IMR-90 (cell line): Measurements from ENCODE around the gene HUS1B. TPM values are rescaled to one million over a fixed set of nuclear protein-coding genes. Genes with fewer than 3 reads are reported as not detected.
A peak's percentile ranks its signal among the peaks of the same experiment; 100 is the strongest.

Experiments used
- ATAC-seq: fragments of 200-7000 bp; cut with Tn5 transposase; 2 replicates; pipeline ENCODE4 v1.9.1; 2020; ENCODE audit warnings: low read depth, mild to moderate bottlenecking, moderate library complexity
- BruUV-seq: library from RNA; stranded (reverse); fragments of 400-500 nt; replicated peaks from 2 replicates; lab custom pipeline; 2021; lab: Mats Ljungman, UMichigan
- CTCF ChIA-PET: fragments of 300-600 bp; formaldehyde crosslinking; extraction: SDS; loops from one replicate; lab custom pipeline; 2021; ENCODE audit warnings: antibody characterized with exemption; lab: Yijun Ruan, JAX
- POLR2A ChIA-PET: fragments of 300-600 bp; sonication (Branson Sonifier 250); formaldehyde crosslinking; loops from one replicate; lab custom pipeline; 2022; ENCODE audit warnings: antibody characterized with exemption; ENCODE audit not compliant: unreplicated experiment; lab: Charles Lee
- DNase-seq: peaks from one replicate; pipeline ENCODE4 v3.0.0; 2013
- H2AFZ ChIP-seq: replicated peaks from 2 replicates; pipeline ENCODE3; 2013; ENCODE audit warnings: low read length, mild to moderate bottlenecking; ENCODE audit not compliant: poor library complexity
- H2AK5ac ChIP-seq: 2 replicates; pipeline ENCODE4 v1.6.1; 2013; ENCODE audit warnings: low read depth, low read length, inconsistent platforms
- H2AK9ac ChIP-seq: replicated peaks from 2 replicates; pipeline ENCODE3; 2013; ENCODE audit warnings: mild to moderate bottlenecking, low read depth, low read length, moderate library complexity; ENCODE audit not compliant: poor library complexity
- H2BK120ac ChIP-seq: 2 replicates; pipeline ENCODE4 v1.6.1; 2013; ENCODE audit warnings: low read depth, low read length, inconsistent platforms
- H2BK15ac ChIP-seq: 3 replicates; pipeline ENCODE4 v1.6.1; 2013; ENCODE audit warnings: low read depth, low read length, inconsistent platforms
- H2BK20ac ChIP-seq: 2 replicates; pipeline ENCODE4 v1.6.1; 2013; ENCODE audit warnings: low read depth, mild to moderate bottlenecking, inconsistent platforms, low read length, moderate library complexity
- H2BK5ac ChIP-seq: 2 replicates; pipeline ENCODE4 v1.6.1; 2013; ENCODE audit warnings: mild to moderate bottlenecking, low read depth, low read length, inconsistent platforms; ENCODE audit not compliant: poor library complexity, severe bottlenecking
- H3K14ac ChIP-seq: replicated peaks from 2 replicates; pipeline ENCODE4 v1.6.1; 2013; ENCODE audit warnings: low read depth, low read length, inconsistent platforms
- H3K18ac ChIP-seq: 2 replicates; pipeline ENCODE4 v1.6.1; 2013; ENCODE audit warnings: low read depth, low read length, control low read depth
- H3K23ac ChIP-seq: 2 replicates; pipeline ENCODE4 v1.6.1; 2013; ENCODE audit warnings: low read depth, low read length, inconsistent platforms
- H3K27ac ChIP-seq: 2 replicates; pipeline ENCODE4 v1.5.1; 2013; ENCODE audit warnings: mild to moderate bottlenecking, control low read depth, low read length; ENCODE audit not compliant: insufficient read depth
- H3K27me3 ChIP-seq: 2 replicates; pipeline ENCODE4 v1.6.1; 2013; ENCODE audit warnings: low read length; ENCODE audit not compliant: control insufficient read depth, insufficient read depth
- H3K36me3 ChIP-seq: 2 replicates; pipeline ENCODE4 v1.6.1; 2013; ENCODE audit warnings: low read length, mixed read lengths; ENCODE audit not compliant: control insufficient read depth, insufficient read depth
- H3K4ac ChIP-seq: 2 replicates; pipeline ENCODE4 v1.6.1; 2013; ENCODE audit warnings: low read depth, low read length, inconsistent platforms
- H3K4me1 ChIP-seq: 2 replicates; pipeline ENCODE4 v1.6.1; 2013; ENCODE audit warnings: low read length, mixed read lengths; ENCODE audit not compliant: control insufficient read depth, insufficient read depth
- H3K4me2 ChIP-seq: 2 replicates; pipeline ENCODE4 v1.6.1; 2013; ENCODE audit warnings: low read depth, mild to moderate bottlenecking, control low read depth, low read length, moderate library complexity
- H3K4me3 ChIP-seq: 2 replicates; pipeline ENCODE4 v1.5.1; 2013; ENCODE audit warnings: low read depth, mild to moderate bottlenecking, control low read depth, low read length, moderate library complexity; ENCODE audit not compliant: insufficient read depth
- H3K56ac ChIP-seq: 2 replicates; pipeline ENCODE4 v1.6.1; 2013; ENCODE audit warnings: low read length, inconsistent platforms; ENCODE audit not compliant: insufficient read depth; ENCODE audit errors: extremely low read depth
- H3K79me1 ChIP-seq, 2 experiments: 2 replicates each; pipeline ENCODE4 v1.6.1; 2013; ENCODE audit warnings: low read length in 2 of 2, inconsistent platforms in 1 of 2, low read depth in 1 of 2
- H3K9ac ChIP-seq: 2 replicates; pipeline ENCODE4 v1.6.1; 2013; ENCODE audit warnings: low read depth, low read length, control low read depth
- H3K9me1 ChIP-seq: 2 replicates; pipeline ENCODE4 v1.6.1; 2013; ENCODE audit warnings: low read length, inconsistent platforms; ENCODE audit not compliant: insufficient read depth
- H3K9me3 ChIP-seq: 2 replicates; pipeline ENCODE4 v1.6.1; 2013; ENCODE audit warnings: low read length; ENCODE audit not compliant: control insufficient read depth, insufficient read depth
- H4K20me1 ChIP-seq: 2 replicates; pipeline ENCODE4 v1.6.1; 2013; ENCODE audit warnings: low read length, inconsistent platforms; ENCODE audit not compliant: insufficient read depth
- H4K5ac ChIP-seq: 2 replicates; pipeline ENCODE4 v1.6.1; 2013; ENCODE audit warnings: mild to moderate bottlenecking, low read depth, low read length, control low read depth
- H4K8ac ChIP-seq, 2 experiments: 2 replicates each; pipeline ENCODE4 v1.6.1; 2013; ENCODE audit warnings: low read depth in 2 of 2, low read length in 2 of 2, control low read depth in 1 of 2, inconsistent platforms in 1 of 2
- H4K91ac ChIP-seq: 2 replicates; pipeline ENCODE4 v1.6.1; 2013; ENCODE audit warnings: low read depth, low read length, inconsistent platforms; ENCODE audit not compliant: insufficient read depth
- CTCF ChIP-seq: conservative IDR thresholded peaks from 2 replicates; pipeline ENCODE4 v1.5.1; 2012; ENCODE audit warnings: mild to moderate bottlenecking, low read depth, low read length, improper control_type of control experiment
- ELK1 ChIP-seq: fragments of 150-350 bp; IDR thresholded peaks from 2 replicates; pipeline ENCODE4 v1.6.1; 2016; ENCODE audit warnings: low read depth, mild to moderate bottlenecking, low read length, moderate library complexity, borderline replicate concordance
- RAD21 ChIP-seq: IDR thresholded peaks from 2 replicates; pipeline ENCODE4 v1.6.1; 2012; ENCODE audit warnings: low read length, improper control_type of control experiment
- SMC3 ChIP-seq: fragments of 150-350 bp; IDR thresholded peaks from 2 replicates; pipeline ENCODE4 v1.6.1; 2016; ENCODE audit warnings: low read depth, mild to moderate bottlenecking, antibody characterized with exemption, low read length, moderate library complexity
- USF2 ChIP-seq: fragments of 150-350 bp; IDR thresholded peaks from 2 replicates; pipeline ENCODE4 v1.6.1; 2017; ENCODE audit warnings: mild to moderate bottlenecking, antibody characterized with exemption, low read length, low read depth
- WGBS, 2 experiments: methylation state at CpG; one replicate each; pipeline versions ENCODE4 v1.1.5 to v1.1.7; 2013; ENCODE audit warnings: missing lambda C conversion rate in 2 of 2; ENCODE audit not compliant: insufficient read length in 1 of 2; ENCODE audit errors: extremely low coverage in 2 of 2; 5-methylcytosine and 5-hydroxymethylcytosine counted together
- dilution Hi-C: fragments of 300-500 bp; cut with HindIII; formaldehyde crosslinking; loops from one replicate; pipeline ENCODE4 v1.14.3; 2018; ENCODE audit warnings: low sequenced_read_pairs; ENCODE audit not compliant: unreplicated experiment
- in situ Hi-C: fragments of 300-500 bp; cut with MboI; formaldehyde crosslinking; loops from 3 replicates; pipeline ENCODE4 v1.14.3; 2019; ENCODE audit warnings: low sequenced_read_pairs, inconsistent platforms, mixed read lengths
- intact Hi-C: fragments of 100-400 bp; cut with micrococcal nuclease; formaldehyde crosslinking; loops from 2 replicates; pipeline ENCODE4 v1.10.0; 2022
- polyA plus RNA-seq, 3 experiments: library from polyadenylated mRNA; depleted of rRNA; stranded (reverse); fragments of >200 nt; gene quantifications; 2 replicates each; pipeline ENCODE4 v1.2.3, GENCODE V29; 2012; ENCODE audit warnings: low replicate concordance in 1 of 3
- total RNA-seq: library from RNA; depleted of rRNA; stranded (reverse); fragments of >200 nt; gene quantifications from 2 replicates; pipeline ENCODE4 v1.2.3, GENCODE V29; 2012

Gene HUS1B
- total and polyA plus RNA-seq, 2 of the 4 experiments (the other 2 are of a cell fraction): 0.36 to 0.39 TPM

- H2BK15ac ChIP-seq: no peak overlapping the region
- CTCF ChIA-PET: interaction anchor here (1.1 kb wide), 1 partner anchor 36 kb away, joined by 3 read pairs; no protein-coding TSS in a partner anchor
- H3K27ac ChIP-seq: no peak overlapping the region
- no peak overlapping the region for H4K5ac ChIP-seq
- in situ Hi-C loops: no loop called here
- H3K9me3 ChIP-seq: no peaks in the 10 kb centered on the region
- no peak overlapping the region for H3K4me2 ChIP-seq
- H2BK5ac ChIP-seq: no peak overlapping the region
- H4K20me1 ChIP-seq: peaks cover 15% of the 10 kb centered on the region; the same call in 1 of the 2 replicates
- no peak overlapping the region for H3K18ac ChIP-seq
- H3K9ac ChIP-seq: no peak overlapping the region
- intact Hi-C loops: no loop called here
- WGBS, 2 experiments: 67% methylated on average over 1 of the region's 3 CpGs; no CpG with 5 or more reads in 1 of the 2 experiments
- H3K56ac ChIP-seq: no peak overlapping the region
- H3K4ac ChIP-seq: no peak overlapping the region
- no peak overlapping the region for H2AK9ac ChIP-seq
- dilution Hi-C loops: no loop called here
- no peak for ATAC-seq
- H4K91ac ChIP-seq: no peak overlapping the region
- BruUV-seq: no TSS peak
- 0 out of 2 replicates have a peak overlapping the region, but pooled peaks have one; percentile 20 for H3K23ac ChIP-seq
- H3K79me1 ChIP-seq: peaks cover 43 to 71% of the 10 kb centered on the region in 2 experiments
- no peaks in the 10 kb centered on the region for H3K27me3 ChIP-seq
- H2AFZ ChIP-seq: no peak overlapping the region
- H4K8ac ChIP-seq: no peak overlapping the region
- no peak overlapping the region for H3K14ac ChIP-seq
- peak overlapping the region; percentile 44; the same call in 1 of the 2 replicates for H2AK5ac ChIP-seq
- peaks cover 7% of the 10 kb centered on the region for H3K4me1 ChIP-seq
- peaks cover 13% of the 10 kb centered on the region for H3K9me1 ChIP-seq
- H3K36me3 ChIP-seq: peaks cover 4% of the 10 kb centered on the region; the same call in 1 of the 2 replicates
- no peak for DNase-seq
- H2BK120ac ChIP-seq: no peak overlapping the region
- no peak overlapping the region for H2BK20ac ChIP-seq
- peak; percentile 44 for TF ChIP-seq RAD21
- TF ChIP-seq ELK1: no peak
- TF ChIP-seq USF2: no peak
- TF ChIP-seq CTCF: peak; percentile 35
- peak; percentile 21; the same call in 1 of the 2 replicates for TF ChIP-seq SMC3
- H3K4me3 ChIP-seq: no peak overlapping the region
- POLR2A ChIA-PET: no interaction called here
Observed at GRCh38 chr6:686497-686896, 29.6 kb upstream of the HUS1B start.
